Activated T-cell treated with anti-CD3 and anti-CD28 coated beads, Interleukin-2, amount 50 U/mL, for 72 hours (primary cell): ENCODE data around the gene ANP32B. TPM values are rescaled to one million over a fixed set of nuclear protein-coding genes. Genes with fewer than 3 reads are reported as not detected.

Experiments used
- ATAC-seq, 2 donors: fragments of 150-1000 bp; cut with Tn5 transposase; replicated peaks in 1 of 2; 2 replicates each; pipeline ENCODE4 v1.10.0; 2021; ENCODE audit warnings: moderate library complexity in 2 of 2, mild to moderate bottlenecking in 1 of 2
- DNase-seq, 2 donors: peaks; one replicate each; pipeline ENCODE4 v3.0.0; 2021 to 2022; ENCODE audit warnings: mixed read lengths in 1 of 2
- H3K27ac Mint-ChIP-seq: one replicate; pipeline ENCODE4 v1.8.0; 2022; ENCODE audit warnings: mild to moderate bottlenecking, moderate library complexity, mixed read lengths
- H3K27me3 Mint-ChIP-seq: one replicate; pipeline ENCODE4 v1.8.0; 2022; ENCODE audit warnings: low read depth, mixed read lengths
- H3K36me3 Mint-ChIP-seq, 2 donors: one replicate each; pipeline ENCODE4 v1.8.0; 2022; ENCODE audit warnings: mixed read lengths in 2 of 2, mild to moderate bottlenecking in 1 of 2; ENCODE audit not compliant: insufficient read depth in 2 of 2
- H3K4me1 Mint-ChIP-seq: one replicate; pipeline ENCODE4 v1.8.0; 2022; ENCODE audit warnings: low read depth, mixed read lengths
- H3K4me3 Mint-ChIP-seq, 2 donors: one replicate each; pipeline ENCODE4 v1.8.0; 2022; ENCODE audit warnings: mild to moderate bottlenecking in 2 of 2, mixed read lengths in 2 of 2, moderate library complexity in 2 of 2
- H3K9me3 Mint-ChIP-seq, 2 donors: one replicate each; pipeline ENCODE4 v1.8.0; 2022; ENCODE audit warnings: mixed read lengths in 2 of 2
- total RNA-seq, 2 donors: library from RNA; stranded (reverse); gene quantifications; one replicate each; pipeline ENCODE4 v1.2.3, GENCODE V29; 2022

ANP32B gene
- total RNA-seq, 2 donors from 2014 or later: 361 to 433 TPM

DNA sequence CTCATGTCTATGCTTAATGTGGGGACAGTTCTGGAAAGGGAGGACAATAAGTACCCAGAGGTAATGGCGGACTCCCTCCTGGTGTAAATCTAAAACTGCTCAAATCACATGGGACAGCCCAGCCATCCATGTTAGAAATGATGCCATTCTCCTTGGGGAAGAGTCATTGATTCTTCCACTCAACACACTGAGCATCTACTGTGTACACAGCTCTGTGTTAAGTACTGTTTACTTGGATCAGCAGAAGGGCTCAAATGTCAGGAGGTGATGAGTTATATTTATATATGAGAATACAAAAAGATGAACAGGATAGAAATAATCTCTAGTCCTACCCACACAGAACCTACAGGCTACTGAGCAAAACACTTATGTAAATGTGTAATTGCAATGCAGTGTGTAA lies 41.6 kb downstream of the ANP32B start:
- DNase-seq (no peak), ATAC-seq (no peak)
- no peak overlapping the region for H3K27ac Mint-ChIP-seq
- no peaks in the 10 kb centered on the region for H3K9me3 Mint-ChIP-seq
- no peak overlapping the region for H3K4me3 Mint-ChIP-seq
- no peaks in the 10 kb centered on the region for H3K27me3 Mint-ChIP-seq
- H3K36me3 Mint-ChIP-seq: peaks cover 2 to 3% of the 10 kb centered on the region in 2 donors
- no peaks in the 10 kb centered on the region for H3K4me1 Mint-ChIP-seq

- no peaks in the 10 kb centered on the region for H3K36me3 Mint-ChIP-seq
- no peak overlapping the region for H3K27ac Mint-ChIP-seq
- DNase-seq: no peak
- no peak for ATAC-seq
- no peaks in the 10 kb centered on the region for H3K9me3 Mint-ChIP-seq
- peaks cover 10% of the 10 kb centered on the region for H3K4me1 Mint-ChIP-seq
- H3K27me3 Mint-ChIP-seq: no peaks in the 10 kb centered on the region
- no peak overlapping the region for H3K4me3 Mint-ChIP-seq
Measured at GRCh38 chr9:98031169-98031568, 48.0 kb downstream of the ANP32B start.

- Mint-ChIP-seq H3K27ac (no peak overlapping the region), H3K27me3 (no peaks in the 10 kb centered on the region), H3K4me3 (no peak overlapping the region), H3K4me1 (peaks cover 10% of the 10 kb centered on the region), H3K36me3 (no peaks in the 10 kb centered on the region), H3K9me3 (no peaks in the 10 kb centered on the region)
- no peak for DNase-seq
- no peak for ATAC-seq
Measured at GRCh38 chr9:98031935-98032334, 48.8 kb downstream of the ANP32B start.

GRCh38 chr9:98034593-98035546 lies 51.7 kb downstream of the ANP32B start:
- no peak overlapping the region for H3K27ac Mint-ChIP-seq
- H3K4me3 Mint-ChIP-seq: peak overlapping the region; percentile 63 to 65
- ATAC-seq: peak; percentile 95 to 97

GRCh38 chr9:98037357-98037756 lies 54.2 kb downstream of the ANP32B start:
- Mint-ChIP-seq H3K9me3 (no peaks in the 10 kb centered on the region), H3K4me1 (peaks cover 10% of the 10 kb centered on the region), H3K27me3 (no peaks in the 10 kb centered on the region), H3K4me3 (no peak overlapping the region), H3K27ac (no peak overlapping the region), H3K36me3 (no peaks in the 10 kb centered on the region)
- ATAC-seq (no peak), DNase-seq (no peak)

More at GRCh38 chr9:98034593-98035546, 51.7 kb downstream of the ANP32B start:
- H3K4me1 Mint-ChIP-seq: peaks cover 10% of the 10 kb centered on the region
- no peaks in the 10 kb centered on the region for H3K36me3 Mint-ChIP-seq
- H3K9me3 Mint-ChIP-seq: no peaks in the 10 kb centered on the region
- DNase-seq: peak; percentile 91
- H3K27me3 Mint-ChIP-seq: no peaks in the 10 kb centered on the region

DNA sequence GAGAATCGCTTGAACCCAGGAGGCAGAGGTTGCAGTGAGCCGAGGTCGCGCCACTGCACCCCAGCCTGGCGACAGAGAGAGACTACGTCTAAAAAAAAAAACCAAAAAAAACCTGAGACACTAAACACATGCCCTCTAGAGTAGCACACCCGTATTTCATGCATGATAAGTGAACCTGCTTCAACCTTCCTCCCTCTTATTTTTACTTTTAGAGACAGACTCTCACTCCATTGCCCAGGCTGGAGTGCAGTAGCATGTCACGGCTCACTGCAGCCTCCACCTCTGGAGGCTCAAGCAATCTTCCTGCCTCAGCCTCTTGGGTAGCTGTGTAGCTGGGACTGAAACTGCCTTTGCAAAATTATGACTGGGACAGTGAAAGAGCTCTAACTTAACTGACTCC lies 55.8 kb downstream of the ANP32B start:
- Mint-ChIP-seq H3K36me3 (no peaks in the 10 kb centered on the region), H3K4me3 (no peak overlapping the region), H3K27ac (no peak overlapping the region), H3K27me3 (no peaks in the 10 kb centered on the region), H3K4me1 (peaks cover 10% of the 10 kb centered on the region), H3K9me3 (no peaks in the 10 kb centered on the region)
- no peak for ATAC-seq
- no peak for DNase-seq

GRCh38 chr9:98039607-98040017 lies 56.5 kb downstream of the ANP32B start:
- DNase-seq (no peak), ATAC-seq (no peak)
- peaks cover 6% of the 10 kb centered on the region for H3K4me1 Mint-ChIP-seq
- H3K36me3 Mint-ChIP-seq: no peaks in the 10 kb centered on the region
- no peaks in the 10 kb centered on the region for H3K9me3 Mint-ChIP-seq
- H3K27ac Mint-ChIP-seq: no peak overlapping the region
- no peaks in the 10 kb centered on the region for H3K27me3 Mint-ChIP-seq
- no peak overlapping the region for H3K4me3 Mint-ChIP-seq

- H3K4me1 Mint-ChIP-seq: peaks cover 7% of the 10 kb centered on the region
- H3K27ac Mint-ChIP-seq: no peak overlapping the region
- DNase-seq: no peak
- no peaks in the 10 kb centered on the region for H3K27me3 Mint-ChIP-seq
- H3K9me3 Mint-ChIP-seq: peaks cover 2% of the 10 kb centered on the region in 2 donors
- no peak overlapping the region for H3K4me3 Mint-ChIP-seq
- no peak for ATAC-seq
- peaks cover 2% of the 10 kb centered on the region in 2 donors for H3K36me3 Mint-ChIP-seq
Measured at GRCh38 chr9:98040212-98040611, 57.1 kb downstream of the ANP32B start.

DNA sequence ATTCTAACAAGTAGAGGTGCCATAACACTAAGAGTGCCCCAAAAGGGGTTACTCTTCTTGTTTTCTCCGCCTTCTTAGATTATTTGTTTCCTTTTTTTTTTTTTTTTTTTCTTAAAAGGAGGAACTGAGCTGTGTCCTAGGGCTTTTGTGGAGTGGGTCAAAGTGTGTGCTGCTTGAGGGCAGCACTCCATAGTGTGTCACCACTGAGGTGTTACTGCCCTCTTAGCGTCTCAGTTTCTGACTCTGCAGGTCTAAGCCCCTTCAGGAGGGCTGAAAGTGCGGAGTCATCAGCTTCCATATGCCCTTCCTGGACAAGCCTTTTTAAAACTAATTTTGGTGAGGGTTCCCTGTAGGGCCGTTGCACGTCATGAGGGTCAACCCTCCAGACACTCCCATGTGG lies 60.8 kb downstream of the ANP32B start:
- Mint-ChIP-seq H3K36me3 (peaks cover 5 to 25% of the 10 kb centered on the region in 2 donors), H3K27me3 (no peaks in the 10 kb centered on the region), H3K4me3 (no peak overlapping the region), H3K9me3 (peaks cover 3% of the 10 kb centered on the region in 2 donors), H3K27ac (no peak overlapping the region), H3K4me1 (peaks cover 41% of the 10 kb centered on the region)
- DNase-seq (no peak), ATAC-seq (no peak)

GRCh38 chr9:98045234-98046179 lies 62.4 kb downstream of the ANP32B start:
- peak; percentile 95 to 96 for ATAC-seq
- DNase-seq: peak; percentile 34 to 50
- Mint-ChIP-seq H3K27me3 (no peaks in the 10 kb centered on the region), H3K36me3 (peaks cover 5 to 25% of the 10 kb centered on the region in 2 donors), H3K9me3 (peaks cover 3% of the 10 kb centered on the region in 2 donors), H3K27ac (peak overlapping the region; percentile 83), H3K4me3 (peak overlapping the region; percentile 80 to 93), H3K4me1 (peaks cover 49% of the 10 kb centered on the region)

DNA sequence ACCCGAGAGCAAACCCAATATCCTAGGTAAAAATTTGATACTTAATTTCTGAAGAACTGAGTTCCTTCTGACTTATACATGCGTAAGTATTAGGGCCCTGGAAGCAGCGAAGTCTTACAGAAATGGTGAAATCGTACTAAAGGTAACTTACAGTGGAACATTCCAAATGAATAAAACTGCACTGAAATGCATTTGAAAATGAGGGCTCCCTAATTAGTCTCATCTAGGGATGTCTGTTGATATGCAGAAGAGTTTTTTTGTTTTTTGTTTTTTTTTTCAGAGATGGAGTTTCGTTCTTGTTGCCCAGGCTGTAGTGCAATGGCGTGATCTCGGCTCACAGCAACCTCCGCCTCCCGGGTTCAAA lies 63.0 kb downstream of the ANP32B start:
- no peaks in the 10 kb centered on the region for H3K27me3 Mint-ChIP-seq
- peaks cover 5 to 25% of the 10 kb centered on the region in 2 donors for H3K36me3 Mint-ChIP-seq
- no peak for ATAC-seq
- peaks cover 3% of the 10 kb centered on the region in 2 donors for H3K9me3 Mint-ChIP-seq
- H3K4me1 Mint-ChIP-seq: peaks cover 49% of the 10 kb centered on the region
- H3K4me3 Mint-ChIP-seq: peak overlapping the region; percentile 80 to 93
- DNase-seq: no peak
- peak overlapping the region; percentile 83 for H3K27ac Mint-ChIP-seq

GRCh38 chr9:98047002-98047401 lies 63.9 kb downstream of the ANP32B start:
- no peak for DNase-seq
- peaks cover 3% of the 10 kb centered on the region in 2 donors for H3K9me3 Mint-ChIP-seq
- H3K4me3 Mint-ChIP-seq: peak overlapping the region; percentile 80 to 93
- peak overlapping the region; percentile 26 for H3K27ac Mint-ChIP-seq
- H3K36me3 Mint-ChIP-seq: peaks cover 5 to 25% of the 10 kb centered on the region in 2 donors
- peaks cover 49% of the 10 kb centered on the region for H3K4me1 Mint-ChIP-seq
- no peaks in the 10 kb centered on the region for H3K27me3 Mint-ChIP-seq
- no peak for ATAC-seq
